ENCODE data around the gene HOXC4.

- TF ChIP-seq POLR2A (IDR thresholded peaks at IDR 0.05; ENCODE audit: low read depth, low read length) = no peak
- no peak for TF ChIP-seq CTCF (IDR thresholded peaks at IDR 0.05; ENCODE audit: extremely low read depth in 1 of 2, insufficient read depth in 1 of 2, low read depth in 1 of 2, low read length in 2 of 2)
Measured at GRCh38 chr12:54066408-54066807, 12.8 kb downstream of the HOXC4 start.
